ENCODE measurements around the gene PRKG1. TPM values are rescaled to one million over a fixed set of nuclear protein-coding genes. Genes with fewer than 3 reads are reported as not detected.
"Not testable (repeated sequence)": the region's sequence is repeated elsewhere in the genome, so short reads cannot be mapped to it uniquely, and the experiment has no call there.

The PRKG1 gene
- total RNA-seq, 2 donors from 2014 or later = 94.5 to 96.0 TPM

DNA sequence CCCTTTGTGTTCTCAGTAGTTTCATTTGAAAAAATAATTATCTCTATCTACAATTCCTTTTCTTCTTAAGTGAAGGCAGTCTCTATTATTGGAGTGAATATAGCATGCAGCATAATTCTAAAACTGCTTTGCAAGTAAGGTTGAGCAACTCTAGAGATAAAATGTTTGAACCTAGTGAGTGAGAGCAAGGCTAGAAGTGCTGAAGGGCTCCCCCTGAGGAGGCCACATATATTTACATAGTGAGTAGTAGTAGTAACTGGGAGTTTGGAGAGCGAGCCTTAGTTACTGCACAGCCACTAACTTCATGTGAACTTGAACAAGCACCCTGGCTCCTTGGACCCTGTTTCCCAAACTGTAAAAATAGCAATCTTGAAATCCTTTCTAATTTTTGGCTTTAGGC lies 1098.3 kb downstream of the PRKG1 start:
- no peak for DNase-seq (ENCODE audit: low spot score)
- intact Hi-C loops (cut with DNase I) = loop anchor here in 1 of 2 donors (10.0 kb wide), 1 partner anchor 48 kb away; no protein-coding TSS in a partner anchor

DNA sequence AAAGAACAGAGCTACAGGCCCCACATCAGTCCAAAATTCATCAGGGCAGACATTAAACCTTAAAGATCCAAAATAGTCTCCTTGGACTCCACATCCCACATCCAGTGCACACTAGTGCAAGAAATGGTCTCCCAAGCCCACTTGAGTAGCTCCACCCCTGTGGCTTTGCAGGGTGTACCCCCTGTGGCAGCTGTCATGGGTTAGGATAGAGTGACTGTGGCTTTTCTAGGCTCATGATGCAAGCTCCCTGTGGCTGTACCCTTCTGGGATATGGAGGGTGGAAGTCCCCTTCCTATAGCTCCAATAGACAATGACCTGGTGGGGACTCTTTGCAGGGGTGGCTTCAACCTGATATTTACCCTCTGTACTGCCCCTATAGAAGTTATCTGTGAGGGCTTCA lies 1111.0 kb downstream of the PRKG1 start:
- DNase-seq (ENCODE audit: low spot score) = no peak
- intact Hi-C loops (cut with DNase I) = no loop called here

GRCh38 chr10:52187521-52188258 lies 1113.4 kb downstream of the PRKG1 start:
- DNase-seq (ENCODE audit: low spot score) = no peak
- intact Hi-C loops (cut with DNase I) = no loop called here

GRCh38 chr10:52191049-52191448 lies 1116.8 kb downstream of the PRKG1 start:
- intact Hi-C loops (cut with DNase I) = no loop called here
- DNase-seq (ENCODE audit: low spot score) = peak; percentile 30

DNA sequence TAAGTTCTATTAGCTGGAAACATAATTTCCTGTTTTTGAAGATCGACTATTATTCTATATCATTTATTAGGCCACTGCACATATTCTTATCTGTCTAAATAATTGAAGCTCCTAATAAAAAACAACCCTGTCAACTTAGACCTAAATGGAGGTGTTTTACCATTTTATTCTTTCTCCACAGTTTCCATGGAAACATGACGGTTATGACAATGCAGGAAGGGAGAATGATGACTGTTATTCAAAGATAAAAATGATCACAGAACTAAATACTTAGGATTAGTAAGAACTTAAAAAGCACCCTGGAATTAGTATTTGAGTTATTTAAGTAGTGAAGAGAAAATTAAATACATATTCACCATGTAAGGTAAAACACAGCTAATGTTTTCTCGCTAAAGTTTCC lies 1119.9 kb downstream of the PRKG1 start:
- DNase-seq (ENCODE audit: low spot score) = no peak
- intact Hi-C loops (cut with DNase I) = no loop called here

GRCh38 chr10:52194716-52195115 lies 1120.4 kb downstream of the PRKG1 start:
- no peak for DNase-seq (ENCODE audit: low spot score)
- intact Hi-C loops (cut with DNase I) = no loop called here

- intact Hi-C loops (cut with DNase I) = no loop called here
- no peak for DNase-seq (ENCODE audit: low spot score)
These were observed 1122.8 kb downstream of the PRKG1 start for GRCh38 chr10:52197098-52197497.

DNA sequence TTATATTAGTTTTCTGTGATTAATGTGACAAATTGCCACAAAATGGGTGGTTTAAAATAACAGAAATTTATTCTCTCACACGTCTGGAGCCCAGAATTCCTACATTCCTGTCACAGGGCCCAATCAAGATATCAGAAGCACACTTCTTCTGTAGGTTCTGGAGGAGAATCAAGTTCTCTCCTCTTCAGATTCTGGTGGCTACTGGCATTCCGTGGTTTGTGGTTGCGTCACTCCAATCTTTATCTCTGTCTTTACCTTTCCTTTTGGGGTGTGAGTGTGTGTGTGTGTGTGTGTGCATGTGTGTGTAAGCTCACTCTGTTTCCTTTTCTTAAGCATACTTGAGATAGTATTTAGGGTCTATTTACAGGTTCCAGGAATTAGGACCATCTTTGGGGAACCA lies 1124.3 kb downstream of the PRKG1 start:
- DNase-seq (ENCODE audit: low spot score) = no peak
- intact Hi-C loops (cut with DNase I) = no loop called here

DNA sequence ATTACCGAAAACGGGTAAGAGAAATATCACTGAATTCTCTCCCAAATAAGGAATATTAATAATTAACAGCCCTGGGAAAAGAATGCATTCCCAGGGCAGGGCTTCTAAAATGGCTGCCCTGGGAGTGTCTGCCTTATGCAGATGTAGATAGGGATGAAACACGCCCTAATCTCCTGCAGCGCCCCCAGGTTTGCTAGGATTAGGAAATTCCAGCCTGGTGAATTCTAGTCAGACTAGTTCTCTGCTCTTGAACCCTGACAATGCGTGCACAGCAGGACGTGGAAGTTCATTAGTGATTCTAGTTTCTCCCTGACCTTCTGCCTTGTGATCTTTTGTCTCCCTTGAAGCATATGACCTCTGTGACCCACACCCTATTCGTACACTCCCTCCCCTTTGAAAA lies 1130.6 kb downstream of the PRKG1 start:
- not testable (repeated sequence) for DNase-seq (ENCODE audit: low spot score)

DNA sequence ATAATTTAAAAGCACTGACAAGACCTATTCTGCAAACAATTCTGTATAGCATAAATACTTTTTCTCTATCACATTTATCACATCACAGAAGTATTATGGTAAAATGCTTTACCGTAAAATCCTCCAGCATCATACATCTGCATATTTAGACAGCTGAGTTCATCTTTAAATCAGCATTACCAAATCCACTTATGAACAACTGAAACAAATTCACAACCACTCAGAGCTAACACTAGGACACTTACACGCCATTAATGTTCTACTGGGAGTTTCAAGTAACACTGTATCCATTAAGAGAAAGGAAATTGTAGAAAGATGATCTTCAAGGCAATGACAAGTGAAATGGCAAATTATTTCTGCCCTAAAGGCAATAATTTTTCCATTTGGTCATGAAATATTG lies 1134.1 kb downstream of the PRKG1 start:
- no peak for DNase-seq (ENCODE audit: low spot score)
- intact Hi-C loops (cut with DNase I) = no loop called here

More for the DNA sequence above, 1130.6 kb downstream of the PRKG1 start:
- intact Hi-C loops (cut with DNase I) = loop anchor here in 1 of 2 donors (2.0 kb wide), 1 partner anchor 1164 kb away; no protein-coding TSS in a partner anchor

DNA sequence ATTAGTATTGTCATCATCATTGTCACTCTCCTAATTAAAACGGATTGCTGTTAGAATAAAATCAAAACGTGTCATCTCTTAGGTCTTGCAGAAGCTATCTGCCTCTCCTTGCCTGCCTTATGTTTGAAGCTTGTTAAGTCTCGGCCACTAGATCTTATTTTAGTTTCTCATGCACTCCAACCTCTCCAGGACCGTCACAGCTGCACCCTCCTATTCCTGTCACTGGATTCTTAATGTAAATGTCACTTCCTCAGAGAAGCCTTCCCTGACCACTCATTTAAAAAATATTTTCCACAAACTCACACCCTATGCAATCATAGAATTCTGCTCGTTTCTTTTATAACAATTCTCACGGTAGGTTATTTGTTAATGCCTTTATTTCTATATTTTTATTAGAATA lies 1135.9 kb downstream of the PRKG1 start:
- no peak for DNase-seq (ENCODE audit: low spot score)
- intact Hi-C loops (cut with DNase I) = loop anchor here in 1 of 2 donors (10.0 kb wide), 1 partner anchor 1205 kb away; no protein-coding TSS in a partner anchor

GRCh38 chr10:52212062-52212461 lies 1137.8 kb downstream of the PRKG1 start:
- intact Hi-C loops (cut with DNase I) = loop anchor here in 1 of 2 donors (10.0 kb wide), 1 partner anchor 1207 kb away; no protein-coding TSS in a partner anchor
- no peak for DNase-seq (ENCODE audit: low spot score)

DNA sequence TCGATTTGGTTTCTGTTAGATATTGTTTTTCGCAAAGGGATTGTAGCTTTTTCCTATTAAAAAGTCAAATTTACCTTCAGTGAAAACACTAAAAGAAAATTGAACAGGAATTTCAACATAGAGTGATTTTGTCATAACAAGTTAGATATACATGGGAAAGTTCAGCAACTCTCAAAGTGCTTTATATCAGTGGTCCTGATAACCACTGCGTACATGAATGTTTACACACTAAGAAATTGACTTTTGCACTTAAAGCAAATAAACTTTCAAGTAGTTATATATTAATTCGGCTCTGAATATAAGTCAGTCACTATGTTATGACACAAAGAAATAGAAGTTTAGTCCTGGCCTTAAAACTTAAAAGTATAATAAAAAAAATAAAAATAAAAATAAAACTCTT lies 1138.5 kb downstream of the PRKG1 start:
- intact Hi-C loops (cut with DNase I) = loop anchor here in 1 of 2 donors (10.0 kb wide), 1 partner anchor 1208 kb away; no protein-coding TSS in a partner anchor
- DNase-seq (ENCODE audit: low spot score) = no peak

DNA sequence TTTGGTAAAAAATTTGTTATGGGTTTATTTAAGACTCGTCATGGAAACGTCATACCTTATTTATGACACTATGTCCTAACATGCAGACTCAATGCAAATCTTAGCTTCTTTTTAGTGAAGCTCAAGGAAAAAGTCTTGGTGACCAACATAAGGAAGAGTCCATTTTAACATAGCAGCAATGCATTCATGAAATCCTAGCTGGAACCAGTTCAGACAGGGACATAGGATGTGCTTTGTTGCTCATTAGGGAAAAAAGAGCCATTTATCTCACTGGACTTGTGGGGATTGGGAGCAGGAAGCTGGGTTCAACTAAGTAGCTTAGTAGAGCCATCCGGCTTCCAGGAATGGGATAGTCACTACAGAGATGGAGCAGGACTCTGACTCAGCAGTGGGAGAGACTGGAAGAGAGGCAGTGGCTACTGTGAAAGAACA lies 1139.0 kb downstream of the PRKG1 start:
- intact Hi-C loops (cut with DNase I) = loop anchor here in 1 of 2 donors (10.0 kb wide), 1 partner anchor 1209 kb away; no protein-coding TSS in a partner anchor
- DNase-seq (ENCODE audit: low spot score) = no peak

- DNase-seq (ENCODE audit: low spot score) = no peak
- intact Hi-C loops (cut with DNase I) = loop anchor here in 1 of 2 donors (10.0 kb wide), 1 partner anchor 1211 kb away; no protein-coding TSS in a partner anchor
These were observed 1141.6 kb downstream of the PRKG1 start for GRCh38 chr10:52215745-52216361.

DNA sequence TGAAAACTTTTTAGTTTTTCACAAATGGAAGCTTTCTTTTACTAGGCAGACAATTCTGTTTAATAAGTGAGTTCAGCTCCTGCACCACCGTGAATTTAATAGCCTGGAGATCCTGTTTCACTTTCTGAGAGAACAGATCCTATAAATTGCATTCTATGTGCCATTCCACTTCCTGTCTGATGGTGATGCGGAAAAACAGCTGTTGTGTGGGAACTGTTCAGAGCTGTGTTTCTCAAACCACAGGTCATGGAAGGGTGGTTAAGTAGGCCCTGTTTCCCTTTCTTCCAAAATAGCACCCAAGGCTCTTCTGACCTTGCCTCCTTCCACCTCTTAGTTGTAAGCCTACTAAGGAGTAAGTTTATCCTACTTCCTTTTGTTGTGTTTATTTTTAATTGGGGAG lies 1142.6 kb downstream of the PRKG1 start:
- intact Hi-C loops (cut with DNase I) = loop anchor here in 1 of 2 donors (10.0 kb wide), 1 partner anchor 1212 kb away; no protein-coding TSS in a partner anchor
- DNase-seq (ENCODE audit: low spot score) = no peak

DNA sequence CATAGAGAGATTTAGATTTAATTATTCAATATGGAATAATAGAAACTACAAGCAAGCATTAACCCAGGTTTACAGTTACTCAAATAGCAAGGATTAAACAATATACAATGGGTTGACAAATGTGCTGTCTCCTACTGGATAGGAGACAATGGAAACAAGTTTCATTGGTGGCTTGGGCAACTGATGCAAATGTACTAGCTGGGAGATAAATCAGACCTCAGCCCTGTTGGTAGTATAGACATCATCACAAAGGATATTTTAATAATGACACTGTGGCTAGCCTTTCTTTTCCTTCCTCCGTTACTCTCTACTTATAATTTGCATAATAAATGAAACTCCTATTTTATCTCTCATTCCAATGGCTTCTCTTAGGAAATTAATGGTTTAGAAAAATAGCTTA lies 1143.2 kb downstream of the PRKG1 start:
- DNase-seq (ENCODE audit: low spot score) = no peak

GRCh38 chr10:52220947-52221346 lies 1146.7 kb downstream of the PRKG1 start:
- intact Hi-C loops (cut with DNase I) = no loop called here
- no peak for DNase-seq (ENCODE audit: low spot score)

More for the DNA sequence above, 1143.2 kb downstream of the PRKG1 start:
- intact Hi-C loops (cut with DNase I) = loop anchor here in 1 of 2 donors (10.0 kb wide), 1 partner anchor 1213 kb away; no protein-coding TSS in a partner anchor

DNA sequence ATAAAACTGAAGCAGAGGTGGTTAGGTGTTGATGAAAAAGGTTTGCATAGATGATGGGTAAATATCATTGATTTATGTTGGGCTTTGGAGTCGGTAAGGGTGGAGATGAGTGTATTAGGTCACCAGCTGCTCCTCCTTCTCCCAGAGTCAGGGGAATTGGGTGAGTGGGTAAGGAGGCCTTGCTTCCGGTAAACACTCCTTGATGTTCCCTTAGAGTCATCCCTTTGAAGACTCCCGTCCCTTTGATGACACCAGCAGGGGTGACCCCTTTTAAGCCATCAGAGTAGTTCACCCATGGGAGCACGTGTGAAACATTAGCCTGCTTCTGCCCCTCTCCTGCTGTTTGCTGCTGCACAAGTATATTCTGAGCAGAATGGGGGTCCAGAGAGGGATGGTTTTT lies 1147.6 kb downstream of the PRKG1 start:
- intact Hi-C loops (cut with DNase I) = no loop called here
- DNase-seq (ENCODE audit: low spot score) = no peak

DNA sequence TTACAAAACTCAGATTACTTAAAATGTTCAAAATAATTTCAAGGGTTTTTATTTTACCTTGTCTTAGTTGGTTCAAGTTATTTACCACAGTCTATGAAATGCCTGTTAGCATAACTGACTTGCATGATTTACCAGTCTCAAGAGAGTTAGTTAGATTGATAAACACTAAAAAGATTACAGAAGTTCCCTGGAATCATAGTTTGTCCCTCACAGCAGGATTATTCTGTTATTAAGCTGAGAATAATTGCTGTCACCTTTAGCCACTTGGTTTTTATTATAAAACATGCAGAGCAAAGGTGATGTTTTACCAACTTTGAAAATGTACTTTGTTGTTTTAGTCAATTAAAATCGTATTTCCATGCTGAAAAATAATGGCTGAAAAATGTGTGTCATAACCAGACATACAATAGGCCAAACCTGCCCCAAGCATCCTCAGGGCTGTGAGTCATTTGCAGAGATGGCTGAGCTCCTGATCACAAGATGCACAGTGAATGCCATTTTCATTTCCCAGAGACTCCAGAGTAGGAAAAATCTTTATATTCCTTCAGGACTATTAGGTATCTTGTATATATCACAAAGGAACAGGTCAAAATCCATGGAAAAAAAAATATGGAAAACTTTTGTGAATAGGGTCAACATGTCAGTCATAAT lies 1152.0 kb downstream of the PRKG1 start:
- no peak for DNase-seq (ENCODE audit: low spot score)
- intact Hi-C loops (cut with DNase I) = no loop called here

Data from posterior vena cava (tissue), 2 donors.